GM12878 (cell line): ENCODE measurements around the gene TP73. TPM values are rescaled to one million over a fixed set of nuclear protein-coding genes. Genes with fewer than 3 reads are reported as not detected.

Experiments
- CHD2 ChIP-seq: IDR thresholded peaks from 2 replicates; pipeline ENCODE4 v1.6.1; 2011; ENCODE audit warnings: low read depth, low read length, improper control_type of control experiment, borderline replicate concordance
- NFYA ChIP-seq: IDR thresholded peaks from 2 replicates; pipeline ENCODE4 v1.6.1; 2011; ENCODE audit warnings: low read depth, mild to moderate bottlenecking, low read length, improper control_type of control experiment, borderline replicate concordance
- NR2C1 ChIP-seq: fragments of 450-650 bp; IDR thresholded peaks from 2 replicates; pipeline ENCODE4 v1.6.1; 2017; ENCODE audit warnings: antibody characterized with exemption, mild to moderate bottlenecking, moderate library complexity
- NRF1 ChIP-seq: conservative IDR thresholded peaks from 2 replicates; pipeline ENCODE4 v1.6.1; 2011; ENCODE audit warnings: mild to moderate bottlenecking, low read depth, low read length, improper control_type of control experiment
- POLR2AphosphoS5 ChIP-seq: IDR thresholded peaks from 2 replicates; pipeline ENCODE4 v1.6.1; 2011; ENCODE audit warnings: mild to moderate bottlenecking, low read length, inconsistent platforms
- RBBP5 ChIP-seq: fragments of 200-600 bp; sonication (generic); conservative IDR thresholded peaks from 2 replicates; pipeline ENCODE4 v1.6.1; 2016
- YBX1 ChIP-seq: fragments of 450-650 bp; IDR thresholded peaks from 2 replicates; pipeline ENCODE4 v1.6.1; 2016; ENCODE audit warnings: antibody characterized with exemption
- ZNF207 ChIP-seq: fragments of 450-650 bp; IDR thresholded peaks from 2 replicates; pipeline ENCODE4 v1.6.1; 2014; ENCODE audit warnings: antibody characterized with exemption, mild to moderate bottlenecking, borderline replicate concordance
- polyA plus RNA-seq, 11 experiments: library from polyadenylated mRNA; depleted of rRNA in 4 of 11; unstranded in 6 of 11; stranded (reverse) in 5 of 11; fragments of >200 nt; fragmentation: Nextera tagmentation in 4 of 11; fragmentation: Illumina TruSeq in 1 of 11; extraction: Ambion mirVana in 4 of 11; extraction: Trizol in 1 of 11; gene quantifications; 1 replicate in 1 of 11; 2 replicates in 10 of 11; pipeline versions ENCODE4 v1.2.1 to v1.2.3, GENCODE V29; 2011 to 2016; ENCODE audit warnings: inconsistent platforms in 2 of 11, missing spikeins in 2 of 11, low read depth in 1 of 11
- total RNA-seq, 4 experiments: library from RNA; depleted of rRNA in 3 of 4; stranded (reverse); fragments of >200 nt in 3 of 4; fragmentation: Illumina TruSeq in 1 of 4; extraction: Trizol in 1 of 4; gene quantifications; 2 replicates each; pipeline versions ENCODE4 v1.2.1 to v1.2.3, GENCODE V29; 2013 to 2021
- TF ChIP-seq, protein P1 (sequence below): fragments of 450-650 bp; formaldehyde crosslinking; IDR thresholded peaks from 2 replicates; pipeline ENCODE4 v1.5.0; 2022; ENCODE audit warnings: mild to moderate bottlenecking, missing genetic modification characterization
- TF ChIP-seq, protein P2 (sequence below): IDR thresholded peaks from 2 replicates; pipeline ENCODE4 v1.6.1; 2012; ENCODE audit warnings: improper control_type of control experiment, low read depth, low read length; ENCODE audit not compliant: insufficient replicate concordance
- TF ChIP-seq, protein P3 (sequence below): fragments of 450-650 bp; formaldehyde crosslinking; IDR thresholded peaks from 2 replicates; pipeline ENCODE4 v1.4.0; 2022; ENCODE audit warnings: mild to moderate bottlenecking, moderate library complexity
- TF ChIP-seq, protein P4 (sequence below): fragments of 450-650 bp; IDR thresholded peaks from 2 replicates; pipeline ENCODE4 v1.6.1; 2017; ENCODE audit warnings: mild to moderate bottlenecking
- TF ChIP-seq, protein P5 (sequence below): IDR thresholded peaks from 2 replicates; pipeline ENCODE4 v1.6.1; 2011; ENCODE audit warnings: low read depth, mild to moderate bottlenecking, low read length, moderate library complexity, borderline replicate concordance; ENCODE audit errors: extremely low read depth

The TP73 gene
- total and polyA plus RNA-seq, 10 of the 15 experiments (the other 5 are each of a cell fraction or from before 2014, with no cell fraction given): 0.08 to 54.2 (median 14.9) TPM

DNA sequence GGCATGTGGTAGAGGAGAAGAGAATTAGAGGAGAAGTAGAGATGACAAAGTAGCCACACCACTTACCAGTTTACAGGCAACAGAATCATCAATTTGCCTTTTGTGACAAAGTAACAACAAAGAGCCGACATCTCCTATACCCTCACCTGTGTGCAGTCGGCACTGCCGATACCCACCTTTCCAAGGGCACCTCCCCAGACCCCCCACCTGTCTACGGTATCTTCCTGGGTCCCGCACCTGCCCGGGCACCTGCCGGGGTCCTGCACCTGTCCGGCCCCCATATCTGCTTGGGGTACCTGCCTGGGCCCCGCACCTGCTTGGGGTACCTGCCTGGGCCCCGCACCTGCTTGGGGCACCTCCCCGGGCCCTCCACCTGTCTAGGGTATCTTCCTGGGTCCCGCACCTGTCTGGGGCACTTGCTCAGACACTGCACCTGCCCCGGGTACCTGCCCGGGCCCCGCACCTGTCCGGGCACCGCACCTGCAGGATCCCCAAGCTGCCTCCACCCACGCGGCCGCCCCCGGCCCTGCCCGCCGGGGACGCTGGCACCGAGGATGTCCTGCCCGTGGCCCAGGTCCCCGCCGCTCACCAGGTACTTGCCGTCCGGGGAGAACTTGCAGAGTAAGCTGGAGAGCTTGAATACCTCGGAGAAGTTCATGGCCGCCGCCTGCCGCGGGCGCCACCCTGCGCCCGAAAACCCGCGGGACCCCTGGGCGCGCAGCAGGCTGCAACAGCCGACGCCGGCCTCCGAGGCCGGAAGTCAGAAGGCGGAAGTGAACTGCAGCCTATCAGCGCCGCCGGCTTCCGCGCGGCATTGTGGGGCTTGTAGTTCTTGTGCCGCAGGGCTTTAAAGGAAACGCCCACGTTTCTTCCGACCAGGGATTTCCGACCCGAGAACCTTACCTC is 2.7 kb upstream of the TP73 start, which contains the start of gene WRAP73 (continued):
- TF ChIP-seq NRF1 (no peak), POLR2AphosphoS5 (peak; percentile 67; the same call in 1 of the 2 replicates), NFYA (no peak; the same call in 1 of the 2 replicates), CHD2 (peak; percentile 81), RBBP5 (no peak), NR2C1 (0 out of 2 replicates have a peak, but pooled peaks have one; percentile 28), ZNF207 (no peak), YBX1 (no peak)
- TF ChIP-seq, protein P1, sequence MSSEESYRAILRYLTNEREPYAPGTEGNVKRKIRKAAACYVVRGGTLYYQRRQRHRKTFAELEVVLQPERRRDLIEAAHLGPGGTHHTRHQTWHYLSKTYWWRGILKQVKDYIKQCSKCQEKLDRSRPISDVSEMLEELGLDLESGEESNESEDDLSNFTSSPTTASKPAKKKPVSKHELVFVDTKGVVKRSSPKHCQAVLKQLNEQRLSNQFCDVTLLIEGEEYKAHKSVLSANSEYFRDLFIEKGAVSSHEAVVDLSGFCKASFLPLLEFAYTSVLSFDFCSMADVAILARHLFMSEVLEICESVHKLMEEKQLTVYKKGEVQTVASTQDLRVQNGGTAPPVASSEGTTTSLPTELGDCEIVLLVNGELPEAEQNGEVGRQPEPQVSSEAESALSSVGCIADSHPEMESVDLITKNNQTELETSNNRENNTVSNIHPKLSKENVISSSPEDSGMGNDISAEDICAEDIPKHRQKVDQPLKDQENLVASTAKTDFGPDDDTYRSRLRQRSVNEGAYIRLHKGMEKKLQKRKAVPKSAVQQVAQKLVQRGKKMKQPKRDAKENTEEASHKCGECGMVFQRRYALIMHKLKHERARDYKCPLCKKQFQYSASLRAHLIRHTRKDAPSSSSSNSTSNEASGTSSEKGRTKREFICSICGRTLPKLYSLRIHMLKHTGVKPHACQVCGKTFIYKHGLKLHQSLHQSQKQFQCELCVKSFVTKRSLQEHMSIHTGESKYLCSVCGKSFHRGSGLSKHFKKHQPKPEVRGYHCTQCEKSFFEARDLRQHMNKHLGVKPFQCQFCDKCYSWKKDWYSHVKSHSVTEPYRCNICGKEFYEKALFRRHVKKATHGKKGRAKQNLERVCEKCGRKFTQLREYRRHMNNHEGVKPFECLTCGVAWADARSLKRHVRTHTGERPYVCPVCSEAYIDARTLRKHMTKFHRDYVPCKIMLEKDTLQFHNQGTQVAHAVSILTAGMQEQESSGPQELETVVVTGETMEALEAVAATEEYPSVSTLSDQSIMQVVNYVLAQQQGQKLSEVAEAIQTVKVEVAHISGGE (CRISPR knock-in tag): no peak
- TF ChIP-seq, protein P2, sequence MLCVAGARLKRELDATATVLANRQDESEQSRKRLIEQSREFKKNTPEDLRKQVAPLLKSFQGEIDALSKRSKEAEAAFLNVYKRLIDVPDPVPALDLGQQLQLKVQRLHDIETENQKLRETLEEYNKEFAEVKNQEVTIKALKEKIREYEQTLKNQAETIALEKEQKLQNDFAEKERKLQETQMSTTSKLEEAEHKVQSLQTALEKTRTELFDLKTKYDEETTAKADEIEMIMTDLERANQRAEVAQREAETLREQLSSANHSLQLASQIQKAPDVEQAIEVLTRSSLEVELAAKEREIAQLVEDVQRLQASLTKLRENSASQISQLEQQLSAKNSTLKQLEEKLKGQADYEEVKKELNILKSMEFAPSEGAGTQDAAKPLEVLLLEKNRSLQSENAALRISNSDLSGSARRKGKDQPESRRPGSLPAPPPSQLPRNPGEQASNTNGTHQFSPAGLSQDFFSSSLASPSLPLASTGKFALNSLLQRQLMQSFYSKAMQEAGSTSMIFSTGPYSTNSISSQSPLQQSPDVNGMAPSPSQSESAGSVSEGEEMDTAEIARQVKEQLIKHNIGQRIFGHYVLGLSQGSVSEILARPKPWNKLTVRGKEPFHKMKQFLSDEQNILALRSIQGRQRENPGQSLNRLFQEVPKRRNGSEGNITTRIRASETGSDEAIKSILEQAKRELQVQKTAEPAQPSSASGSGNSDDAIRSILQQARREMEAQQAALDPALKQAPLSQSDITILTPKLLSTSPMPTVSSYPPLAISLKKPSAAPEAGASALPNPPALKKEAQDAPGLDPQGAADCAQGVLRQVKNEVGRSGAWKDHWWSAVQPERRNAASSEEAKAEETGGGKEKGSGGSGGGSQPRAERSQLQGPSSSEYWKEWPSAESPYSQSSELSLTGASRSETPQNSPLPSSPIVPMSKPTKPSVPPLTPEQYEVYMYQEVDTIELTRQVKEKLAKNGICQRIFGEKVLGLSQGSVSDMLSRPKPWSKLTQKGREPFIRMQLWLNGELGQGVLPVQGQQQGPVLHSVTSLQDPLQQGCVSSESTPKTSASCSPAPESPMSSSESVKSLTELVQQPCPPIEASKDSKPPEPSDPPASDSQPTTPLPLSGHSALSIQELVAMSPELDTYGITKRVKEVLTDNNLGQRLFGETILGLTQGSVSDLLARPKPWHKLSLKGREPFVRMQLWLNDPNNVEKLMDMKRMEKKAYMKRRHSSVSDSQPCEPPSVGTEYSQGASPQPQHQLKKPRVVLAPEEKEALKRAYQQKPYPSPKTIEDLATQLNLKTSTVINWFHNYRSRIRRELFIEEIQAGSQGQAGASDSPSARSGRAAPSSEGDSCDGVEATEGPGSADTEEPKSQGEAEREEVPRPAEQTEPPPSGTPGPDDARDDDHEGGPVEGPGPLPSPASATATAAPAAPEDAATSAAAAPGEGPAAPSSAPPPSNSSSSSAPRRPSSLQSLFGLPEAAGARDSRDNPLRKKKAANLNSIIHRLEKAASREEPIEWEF: no peak
- TF ChIP-seq, protein P3, sequence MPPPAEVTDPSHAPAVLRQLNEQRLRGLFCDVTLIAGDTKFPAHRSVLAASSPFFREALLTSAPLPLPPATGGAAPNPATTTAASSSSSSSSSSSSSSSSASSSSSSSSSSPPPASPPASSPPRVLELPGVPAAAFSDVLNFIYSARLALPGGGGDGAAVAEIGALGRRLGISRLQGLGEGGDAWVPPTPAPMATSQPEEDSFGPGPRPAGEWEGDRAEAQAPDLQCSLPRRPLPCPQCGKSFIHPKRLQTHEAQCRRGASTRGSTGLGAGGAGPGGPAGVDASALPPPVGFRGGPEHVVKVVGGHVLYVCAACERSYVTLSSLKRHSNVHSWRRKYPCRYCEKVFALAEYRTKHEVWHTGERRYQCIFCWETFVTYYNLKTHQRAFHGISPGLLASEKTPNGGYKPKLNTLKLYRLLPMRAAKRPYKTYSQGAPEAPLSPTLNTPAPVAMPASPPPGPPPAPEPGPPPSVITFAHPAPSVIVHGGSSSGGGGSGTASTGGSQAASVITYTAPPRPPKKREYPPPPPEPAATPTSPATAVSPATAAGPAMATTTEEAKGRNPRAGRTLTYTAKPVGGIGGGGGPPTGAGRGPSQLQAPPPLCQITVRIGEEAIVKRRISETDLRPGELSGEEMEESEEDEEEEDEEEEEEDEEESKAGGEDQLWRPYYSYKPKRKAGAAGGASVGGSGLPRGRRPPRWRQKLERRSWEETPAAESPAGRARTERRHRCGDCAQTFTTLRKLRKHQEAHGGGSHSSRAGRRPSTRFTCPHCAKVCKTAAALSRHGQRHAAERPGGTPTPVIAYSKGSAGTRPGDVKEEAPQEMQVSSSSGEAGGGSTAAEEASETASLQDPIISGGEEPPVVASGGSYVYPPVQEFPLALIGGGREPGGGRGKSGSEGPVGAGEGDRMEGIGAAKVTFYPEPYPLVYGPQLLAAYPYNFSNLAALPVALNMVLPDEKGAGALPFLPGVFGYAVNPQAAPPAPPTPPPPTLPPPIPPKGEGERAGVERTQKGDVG (CRISPR knock-in tag): no peak
- TF ChIP-seq, protein P4, sequence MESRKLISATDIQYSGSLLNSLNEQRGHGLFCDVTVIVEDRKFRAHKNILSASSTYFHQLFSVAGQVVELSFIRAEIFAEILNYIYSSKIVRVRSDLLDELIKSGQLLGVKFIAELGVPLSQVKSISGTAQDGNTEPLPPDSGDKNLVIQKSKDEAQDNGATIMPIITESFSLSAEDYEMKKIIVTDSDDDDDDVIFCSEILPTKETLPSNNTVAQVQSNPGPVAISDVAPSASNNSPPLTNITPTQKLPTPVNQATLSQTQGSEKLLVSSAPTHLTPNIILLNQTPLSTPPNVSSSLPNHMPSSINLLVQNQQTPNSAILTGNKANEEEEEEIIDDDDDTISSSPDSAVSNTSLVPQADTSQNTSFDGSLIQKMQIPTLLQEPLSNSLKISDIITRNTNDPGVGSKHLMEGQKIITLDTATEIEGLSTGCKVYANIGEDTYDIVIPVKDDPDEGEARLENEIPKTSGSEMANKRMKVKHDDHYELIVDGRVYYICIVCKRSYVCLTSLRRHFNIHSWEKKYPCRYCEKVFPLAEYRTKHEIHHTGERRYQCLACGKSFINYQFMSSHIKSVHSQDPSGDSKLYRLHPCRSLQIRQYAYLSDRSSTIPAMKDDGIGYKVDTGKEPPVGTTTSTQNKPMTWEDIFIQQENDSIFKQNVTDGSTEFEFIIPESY: no peak
- TF ChIP-seq, protein P5, sequence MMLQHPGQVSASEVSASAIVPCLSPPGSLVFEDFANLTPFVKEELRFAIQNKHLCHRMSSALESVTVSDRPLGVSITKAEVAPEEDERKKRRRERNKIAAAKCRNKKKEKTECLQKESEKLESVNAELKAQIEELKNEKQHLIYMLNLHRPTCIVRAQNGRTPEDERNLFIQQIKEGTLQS: no peak
